Fibroblast of peridontal ligament (primary cell): ENCODE results near the gene TXLNB.

Experiments
- DNase-seq: peaks from one replicate; pipeline ENCODE4 v3.0.0-alpha.2; 2010; ENCODE audit errors: extremely low read depth

The TXLNB gene

GRCh38 chr6:139271056-139271455 is 20.7 kb downstream of the TXLNB start:
- peak; percentile 40 for DNase-seq

- no peak for DNase-seq
Observed at GRCh38 chr6:139270249-139270648, 21.5 kb downstream of the TXLNB start.

- DNase-seq = no peak
Observed at GRCh38 chr6:139265512-139266190, 26.1 kb downstream of the TXLNB start.

GRCh38 chr6:139262519-139263300 is 29.1 kb downstream of the TXLNB start:
- no peak for DNase-seq

- DNase-seq = no peak
Observed at GRCh38 chr6:139257821-139258398, 33.9 kb downstream of the TXLNB start.

- DNase-seq = no peak
Observed at GRCh38 chr6:139257291-139257690, 34.5 kb downstream of the TXLNB start.

GRCh38 chr6:139256087-139256486 is 35.7 kb downstream of the TXLNB start:
- peak; percentile 98 for DNase-seq

GRCh38 chr6:139254196-139254595 is 37.6 kb downstream of the TXLNB start:
- peak; percentile 78 for DNase-seq

- peak; percentile 36 for DNase-seq
Observed at GRCh38 chr6:139253656-139254055, 38.1 kb downstream of the TXLNB start.

GRCh38 chr6:139251691-139252390 is 40.0 kb downstream of the TXLNB start:
- no peak for DNase-seq

GRCh38 chr6:139251045-139251690 is 40.6 kb downstream of the TXLNB start:
- DNase-seq = peak; percentile 20

GRCh38 chr6:139250296-139251044 is 41.3 kb downstream of the TXLNB start:
- peak; percentile 30 for DNase-seq

GRCh38 chr6:139249395-139249794 is 42.4 kb downstream of the TXLNB start:
- DNase-seq = no peak

- DNase-seq = peak; percentile 67
Observed at GRCh38 chr6:139248911-139249310, 42.9 kb downstream of the TXLNB start.

GRCh38 chr6:139247618-139248017 is 44.2 kb downstream of the TXLNB start:
- no peak for DNase-seq

GRCh38 chr6:139243536-139243935 is 48.3 kb downstream of the TXLNB start:
- no peak for DNase-seq

- DNase-seq = no peak
Observed at GRCh38 chr6:139242457-139243240, 49.1 kb downstream of the TXLNB start.

GRCh38 chr6:139240161-139241010 is 51.4 kb downstream of the TXLNB start:
- DNase-seq = peak; percentile 95

- DNase-seq = no peak
Observed at GRCh38 chr6:139239064-139239463, 52.7 kb downstream of the TXLNB start.
